Muscle of leg (tissue), 16 donors: ENCODE results near the gene PRPF40A. TPM values are rescaled to one million over a fixed set of nuclear protein-coding genes. Genes with fewer than 3 reads are reported as not detected.
"Not testable (repeated sequence)": the region's sequence is repeated elsewhere in the genome, so short reads cannot be mapped to it uniquely, and the experiment has no call there.

Experiments used
- DNase-seq: peaks from one replicate; pipeline ENCODE4 v3.0.0; 2013
- H3K27ac ChIP-seq: one replicate; pipeline ENCODE4 v1.5.1; 2013; ENCODE audit warnings: mild to moderate bottlenecking, low read length, control low read depth
- H3K27me3 ChIP-seq: one replicate; pipeline ENCODE4 v1.6.1; 2013; ENCODE audit warnings: low read length; ENCODE audit not compliant: control insufficient read depth, insufficient read depth
- H3K36me3 ChIP-seq: one replicate; pipeline ENCODE4 v1.6.1; 2013; ENCODE audit warnings: low read length; ENCODE audit not compliant: control insufficient read depth, insufficient read depth
- H3K4me1 ChIP-seq: one replicate; pipeline ENCODE4 v1.6.1; 2013; ENCODE audit warnings: low read length; ENCODE audit not compliant: control insufficient read depth, insufficient read depth
- H3K4me3 ChIP-seq: one replicate; pipeline ENCODE4 v1.5.1; 2013; ENCODE audit warnings: low read length, control low read depth
- H3K9me3 ChIP-seq: replicated peaks from 2 replicates; pipeline ENCODE4 v1.6.1; 2013; ENCODE audit warnings: low read depth, low read length; ENCODE audit not compliant: control insufficient read depth
- WGBS: methylation state at CpG from one replicate; pipeline ENCODE4 v1.1.5; 2013; ENCODE audit warnings: missing lambda C conversion rate; ENCODE audit not compliant: insufficient coverage; 5-methylcytosine and 5-hydroxymethylcytosine counted together
- long read RNA-seq, 11 donors: transcript quantifications; one replicate each; lab custom pipeline, GENCODE V29; 2026
- polyA plus RNA-seq, 8 donors: library from polyadenylated mRNA; unstranded; fragments of 120-200 nt; gene quantifications; one replicate each; pipeline versions ENCODE4 v1.2.1 to v1.2.3, GENCODE V29; 2013; ENCODE audit warnings: inconsistent platforms in 1 of 8, low replicate concordance in 1 of 8; ENCODE audit not compliant: insufficient read length in 8 of 8, insufficient read depth in 1 of 8
- total RNA-seq: library from RNA; stranded (reverse); fragments of 120-200 nt; gene quantifications from one replicate; pipeline ENCODE4 v1.2.4, GENCODE V29; 2013

The PRPF40A gene
- 81.9 TPM for total RNA-seq
- polyA plus RNA-seq, result 10 to 100 TPM; 60.0 to 85.2 (median 74.8) TPM
- long read RNA-seq, donor 1, partial matches to known transcripts, result 0 of 12 reads
- long read RNA-seq, donor 1, other reads (novel, unspliced or antisense), result 11 of 12 reads
- long read RNA-seq, donor 2, result 0 reads
- long read RNA-seq, donor 3, result 0 reads
- long read RNA-seq, donor 4, result 0 reads
- long read RNA-seq, donor 5, full-length matches to known transcripts, result 1 of 194 reads
- long read RNA-seq, donor 5, partial matches to known transcripts, result 125 of 194 reads
- long read RNA-seq, donor 5, other reads (novel, unspliced or antisense), result 68 of 194 reads
- long read RNA-seq, donor 6, partial matches to known transcripts, result 11 of 12 reads
- long read RNA-seq, donor 6, other reads (novel, unspliced or antisense), result 0 of 12 reads
- long read RNA-seq, donor 7, partial matches to known transcripts, result 7 of 7 reads
- long read RNA-seq, donor 7, other reads (novel, unspliced or antisense), result 0 of 7 reads
- long read RNA-seq, donor 8, result 0 reads
- long read RNA-seq, donor 9, partial matches to known transcripts, result 9 of 9 reads
- long read RNA-seq, donor 9, other reads (novel, unspliced or antisense), result 0 of 9 reads
- long read RNA-seq, donor 10, partial matches to known transcripts, result 6 of 31 reads
- long read RNA-seq, donor 10, other reads (novel, unspliced or antisense), result 24 of 31 reads
- long read RNA-seq, donor 11, partial matches to known transcripts, result 25 of 25 reads
- long read RNA-seq, donor 11, other reads (novel, unspliced or antisense), result 0 of 25 reads

- peaks cover 7% of the 10 kb centered on the region for H3K4me1 ChIP-seq
- under 1% methylated on average over 48 of the region's 71 CpGs for WGBS
- H3K27ac ChIP-seq, result peak within 1 kb of the TSS; percentile 98
- DNase-seq, result peak; percentile 99
- peak within 1 kb of the TSS; percentile 90 for H3K4me3 ChIP-seq
- H3K27me3 ChIP-seq, result no peaks in the 10 kb centered on the region
- H3K9me3 ChIP-seq, result no peaks in the 10 kb centered on the region
- H3K36me3 ChIP-seq, result peaks cover 7% of the 10 kb centered on the region
These were observed at the start of gene PRPF40A for GRCh38 chr2:152717228-152718075. PRPF40A (minus strand) TSS chr2:152717461; CDS start chr2:152717439, 22 bp downstream.

- no peaks in the 10 kb centered on the region for H3K9me3 ChIP-seq
- H3K4me3 ChIP-seq, result no peak overlapping the region
- no peaks in the 10 kb centered on the region for H3K4me1 ChIP-seq
- DNase-seq, result peak; percentile 2
- no peak overlapping the region for H3K27ac ChIP-seq
- no CpG with 5 or more reads among the region's 1 CpG for WGBS
- H3K27me3 ChIP-seq, result no peaks in the 10 kb centered on the region
- H3K36me3 ChIP-seq, result peaks cover 6% of the 10 kb centered on the region
These were observed 49.7 kb upstream of the PRPF40A start for GRCh38 chr2:152766928-152767327.

- Histone ChIP-seq H3K27ac (no peak overlapping the region), H3K4me1 (no peaks in the 10 kb centered on the region), H3K4me3 (no peak overlapping the region), H3K36me3 (peaks cover 6% of the 10 kb centered on the region), H3K27me3 (no peaks in the 10 kb centered on the region), H3K9me3 (no peaks in the 10 kb centered on the region)
- no CpG with 5 or more reads among the region's 1 CpG for WGBS
- DNase-seq, result no peak
These were observed 46.4 kb upstream of the PRPF40A start for GRCh38 chr2:152763651-152764050.

GRCh38 chr2:152763208-152763607 is 45.9 kb upstream of the PRPF40A start:
- not testable (repeated sequence) for H3K36me3 ChIP-seq, H3K27me3 ChIP-seq, H3K4me1 ChIP-seq, H3K27ac ChIP-seq, DNase-seq, H3K9me3 ChIP-seq, H3K4me3 ChIP-seq
- WGBS, result 89% methylated on average over 3 of the region's 4 CpGs

GRCh38 chr2:152762202-152762601 is 44.9 kb upstream of the PRPF40A start:
- DNase-seq, result peak; percentile 32
- WGBS, result 89% methylated on average over 4 of the region's 5 CpGs
- no peaks in the 10 kb centered on the region for H3K4me1 ChIP-seq
- H3K27me3 ChIP-seq, result no peaks in the 10 kb centered on the region
- H3K4me3 ChIP-seq, result no peak overlapping the region
- peaks cover 6% of the 10 kb centered on the region for H3K36me3 ChIP-seq
- H3K27ac ChIP-seq, result no peak overlapping the region
- no peaks in the 10 kb centered on the region for H3K9me3 ChIP-seq

- no peaks in the 10 kb centered on the region for H3K9me3 ChIP-seq
- no peak overlapping the region for H3K4me3 ChIP-seq
- no peak for DNase-seq
- H3K36me3 ChIP-seq, result peaks cover 6% of the 10 kb centered on the region
- no peaks in the 10 kb centered on the region for H3K27me3 ChIP-seq
- H3K27ac ChIP-seq, result no peak overlapping the region
- no peaks in the 10 kb centered on the region for H3K4me1 ChIP-seq
- 100% methylated on average over 1 of the region's 4 CpGs for WGBS
These were observed 44.0 kb upstream of the PRPF40A start for GRCh38 chr2:152761214-152761613.

GRCh38 chr2:152759290-152760072 is 42.2 kb upstream of the PRPF40A start:
- H3K27ac ChIP-seq, result no peak overlapping the region
- no peaks in the 10 kb centered on the region for H3K4me1 ChIP-seq
- no peaks in the 10 kb centered on the region for H3K9me3 ChIP-seq
- H3K27me3 ChIP-seq, result no peaks in the 10 kb centered on the region
- WGBS, result 92% methylated on average over 2 of the region's 6 CpGs
- H3K4me3 ChIP-seq, result no peak overlapping the region
- peaks cover 15% of the 10 kb centered on the region for H3K36me3 ChIP-seq
- DNase-seq, result no peak

- H3K36me3 ChIP-seq, result peaks cover 21% of the 10 kb centered on the region
- H3K27ac ChIP-seq, result no peak overlapping the region
- H3K4me1 ChIP-seq, result no peaks in the 10 kb centered on the region
- no peaks in the 10 kb centered on the region for H3K27me3 ChIP-seq
- H3K4me3 ChIP-seq, result no peak overlapping the region
- 91% methylated on average over 10 of the region's 13 CpGs for WGBS
- DNase-seq, result no peak
- no peaks in the 10 kb centered on the region for H3K9me3 ChIP-seq
These were observed 37.8 kb upstream of the PRPF40A start for GRCh38 chr2:152755029-152755428.

- not testable (repeated sequence) for H3K4me1 ChIP-seq, H3K27me3 ChIP-seq, H3K4me3 ChIP-seq, DNase-seq, H3K27ac ChIP-seq, H3K9me3 ChIP-seq
- no CpG with 5 or more reads among the region's 4 CpGs for WGBS
- H3K36me3 ChIP-seq, result peaks cover 14% of the 10 kb centered on the region
These were observed 30.5 kb upstream of the PRPF40A start for GRCh38 chr2:152747751-152748150.
